Fibroblast of peridontal ligament (primary cell): ENCODE data around the gene SYT8.
"Not testable (repeated sequence)": the region's sequence is repeated elsewhere in the genome, so short reads cannot be mapped to it uniquely, and the experiment has no call there.

Experiments used
- DNase-seq: peaks from one replicate; pipeline ENCODE4 v3.0.0-alpha.2; 2010; ENCODE audit errors: extremely low read depth

Gene SYT8

GRCh38 chr11:1834779-1835670, at the start of gene SYT8:
TSS of gene SYT8 (plus strand) at chr11:1834990. CDS start at chr11:1835106, 116 bp downstream.
- DNase-seq, result no peak

GRCh38 chr11:1785749-1786413, 48.9 kb upstream of the SYT8 start:
- DNase-seq, result peak; percentile 18

- no peak for DNase-seq
These were observed 48.3 kb upstream of the SYT8 start for GRCh38 chr11:1786466-1786865.

GRCh38 chr11:1791912-1792311, 42.9 kb upstream of the SYT8 start:
- no peak for DNase-seq

- DNase-seq, result no peak
These were observed 42.3 kb upstream of the SYT8 start for GRCh38 chr11:1792461-1792860.

- peak; percentile 72 for DNase-seq
These were observed 41.7 kb upstream of the SYT8 start for GRCh38 chr11:1793081-1793480.

- DNase-seq, result no peak
These were observed 38.3 kb upstream of the SYT8 start for GRCh38 chr11:1796413-1797011.

- no peak for DNase-seq
These were observed 37.2 kb upstream of the SYT8 start for GRCh38 chr11:1797391-1798125.

- DNase-seq, result no peak
These were observed 31.5 kb upstream of the SYT8 start for GRCh38 chr11:1803246-1803645.

GRCh38 chr11:1803835-1804519, 30.8 kb upstream of the SYT8 start:
- DNase-seq, result not testable (repeated sequence)

GRCh38 chr11:1805525-1805924, 29.3 kb upstream of the SYT8 start:
- no peak for DNase-seq

GRCh38 chr11:1807264-1807995, 27.4 kb upstream of the SYT8 start:
- DNase-seq, result no peak

- DNase-seq, result no peak
These were observed 24.0 kb upstream of the SYT8 start for GRCh38 chr11:1810761-1811160.

GRCh38 chr11:1812274-1812673, 22.5 kb upstream of the SYT8 start:
- DNase-seq, result no peak

- DNase-seq, result no peak
These were observed 22.0 kb upstream of the SYT8 start for GRCh38 chr11:1812801-1813200.

GRCh38 chr11:1813356-1813755, 21.4 kb upstream of the SYT8 start:
- not testable (repeated sequence) for DNase-seq

- no peak for DNase-seq
These were observed 20.1 kb upstream of the SYT8 start for GRCh38 chr11:1814691-1815090.

GRCh38 chr11:1815311-1815710, 19.5 kb upstream of the SYT8 start:
- no peak for DNase-seq

GRCh38 chr11:1815751-1816150, 19.0 kb upstream of the SYT8 start:
- DNase-seq, result no peak

- DNase-seq, result no peak
These were observed 17.8 kb upstream of the SYT8 start for GRCh38 chr11:1817000-1817399.

GRCh38 chr11:1817511-1817910, 17.3 kb upstream of the SYT8 start:
- no peak for DNase-seq
